ENCODE data around the gene NRG2.

Gene NRG2

DNA sequence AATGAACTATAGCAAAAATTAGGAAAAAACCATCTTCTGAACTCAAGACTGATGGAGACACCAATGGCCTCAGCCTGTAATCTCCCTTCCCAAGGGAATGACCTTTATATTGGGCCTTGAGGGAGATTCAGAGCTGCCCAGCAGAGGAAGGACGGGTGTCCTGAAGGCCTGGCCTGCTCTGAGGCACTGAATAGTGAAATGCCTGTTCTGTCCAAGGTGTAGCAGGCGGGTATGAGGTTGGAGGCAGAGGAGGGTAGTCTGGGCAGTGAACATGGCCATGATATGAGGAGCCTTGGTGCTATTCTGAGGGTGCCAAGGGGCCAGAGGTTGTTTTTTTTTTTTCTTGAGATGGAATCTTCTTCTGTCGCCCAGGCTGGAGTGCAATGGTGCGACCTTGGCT is 222.5 kb downstream of the NRG2 start:
- TF ChIP-seq, protein P1, sequence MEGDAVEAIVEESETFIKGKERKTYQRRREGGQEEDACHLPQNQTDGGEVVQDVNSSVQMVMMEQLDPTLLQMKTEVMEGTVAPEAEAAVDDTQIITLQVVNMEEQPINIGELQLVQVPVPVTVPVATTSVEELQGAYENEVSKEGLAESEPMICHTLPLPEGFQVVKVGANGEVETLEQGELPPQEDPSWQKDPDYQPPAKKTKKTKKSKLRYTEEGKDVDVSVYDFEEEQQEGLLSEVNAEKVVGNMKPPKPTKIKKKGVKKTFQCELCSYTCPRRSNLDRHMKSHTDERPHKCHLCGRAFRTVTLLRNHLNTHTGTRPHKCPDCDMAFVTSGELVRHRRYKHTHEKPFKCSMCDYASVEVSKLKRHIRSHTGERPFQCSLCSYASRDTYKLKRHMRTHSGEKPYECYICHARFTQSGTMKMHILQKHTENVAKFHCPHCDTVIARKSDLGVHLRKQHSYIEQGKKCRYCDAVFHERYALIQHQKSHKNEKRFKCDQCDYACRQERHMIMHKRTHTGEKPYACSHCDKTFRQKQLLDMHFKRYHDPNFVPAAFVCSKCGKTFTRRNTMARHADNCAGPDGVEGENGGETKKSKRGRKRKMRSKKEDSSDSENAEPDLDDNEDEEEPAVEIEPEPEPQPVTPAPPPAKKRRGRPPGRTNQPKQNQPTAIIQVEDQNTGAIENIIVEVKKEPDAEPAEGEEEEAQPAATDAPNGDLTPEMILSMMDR (IDR thresholded peaks at IDR 0.05; ENCODE audit: low read depth, low read length) = no peak
- no peak overlapping the region for H3K4me3 ChIP-seq (ENCODE audit: low read depth, low read length)

DNA sequence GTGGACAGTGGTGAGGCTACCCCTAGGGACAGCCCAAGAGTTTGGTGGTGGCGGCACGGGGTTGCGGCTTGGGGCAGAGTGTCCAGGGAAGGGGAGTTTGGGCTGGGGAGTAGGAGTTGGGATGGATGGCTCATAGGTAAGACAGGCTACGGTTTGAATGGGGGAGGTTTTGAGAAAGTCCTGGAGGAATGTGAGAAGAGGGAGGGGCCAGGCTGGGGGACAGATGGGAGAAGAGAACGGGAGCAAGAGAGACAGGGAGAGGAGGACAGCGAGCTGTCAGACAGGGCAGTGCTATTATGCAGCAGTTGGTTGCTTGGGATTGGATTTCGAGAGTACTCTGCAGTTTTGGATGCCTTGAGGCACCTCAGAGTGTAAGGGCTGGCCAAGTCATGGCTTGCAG is 223.0 kb downstream of the NRG2 start:
- H3K4me3 ChIP-seq (ENCODE audit: low read depth, low read length) = no peak overlapping the region
- TF ChIP-seq, protein P1 (IDR thresholded peaks at IDR 0.05; ENCODE audit: low read depth, low read length) = no peak

DNA sequence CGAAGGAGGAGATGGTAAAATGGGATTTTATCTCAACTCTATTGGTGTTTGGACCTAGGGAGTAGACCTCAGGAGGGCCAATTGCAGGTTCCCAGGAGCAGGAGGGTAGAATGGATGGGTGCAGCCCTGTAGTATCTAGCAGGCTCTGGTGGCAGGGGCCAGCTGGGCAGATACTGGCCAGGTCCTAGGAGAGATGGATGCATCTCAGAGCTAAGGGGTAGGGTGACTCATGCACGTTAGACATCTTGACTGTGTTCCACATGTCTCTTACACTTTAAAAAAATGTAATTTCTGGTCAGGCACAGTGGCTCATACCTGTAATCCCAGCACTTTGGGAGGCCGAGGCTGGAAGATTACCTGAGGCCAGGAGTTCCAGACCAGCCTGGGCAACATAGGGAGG is 225.1 kb downstream of the NRG2 start:
- TF ChIP-seq, protein P1 (IDR thresholded peaks at IDR 0.05; ENCODE audit: low read depth, low read length) = no peak
- H3K4me3 ChIP-seq (ENCODE audit: low read depth, low read length) = no peak overlapping the region

DNA sequence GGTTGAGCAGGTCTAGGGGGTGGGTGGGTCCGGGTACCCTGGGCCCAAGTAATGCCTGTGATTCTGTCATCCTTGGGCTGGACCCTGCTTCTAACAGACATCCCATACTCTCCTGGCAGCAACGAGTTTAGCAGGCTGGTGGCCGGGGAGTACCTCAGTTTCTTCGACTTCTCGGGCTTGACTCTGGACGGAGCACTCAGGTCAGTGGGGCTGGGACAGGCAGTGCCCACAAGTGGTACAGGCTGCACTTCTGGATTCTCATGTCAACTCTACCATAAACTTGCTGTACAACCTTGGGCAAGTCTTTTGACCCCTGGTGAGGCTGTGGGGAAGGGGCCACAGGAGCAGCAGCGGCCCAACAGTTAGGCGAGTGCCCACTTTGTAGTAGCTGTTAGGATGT is 225.7 kb downstream of the NRG2 start:
- TF ChIP-seq, protein P1 (IDR thresholded peaks at IDR 0.05; ENCODE audit: low read depth, low read length) = no peak
- H3K4me3 ChIP-seq (ENCODE audit: low read depth, low read length) = no peak overlapping the region

DNA sequence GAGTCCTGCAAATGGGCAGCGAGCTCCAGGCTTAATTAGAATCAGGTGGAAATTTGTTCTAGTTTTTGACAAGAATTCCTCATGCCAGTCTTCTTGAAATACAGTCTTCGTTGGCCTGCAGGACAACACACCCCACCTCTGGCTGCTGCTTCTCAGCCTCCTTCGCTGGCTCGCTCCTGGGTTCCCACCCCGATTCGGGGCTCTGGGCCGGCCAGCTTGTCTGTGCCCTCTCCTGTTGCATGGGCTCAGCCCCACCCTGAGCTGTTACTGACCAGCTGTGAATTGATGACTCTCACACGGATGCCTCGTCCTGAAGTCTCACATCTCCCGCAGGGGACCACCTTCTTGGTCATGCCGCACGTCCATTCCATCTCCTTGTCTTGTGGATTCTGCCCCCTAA is 226.5 kb downstream of the NRG2 start:
- H3K4me3 ChIP-seq (ENCODE audit: low read depth, low read length) = no peak overlapping the region
- TF ChIP-seq, protein P1 (IDR thresholded peaks at IDR 0.05; ENCODE audit: low read depth, low read length) = no peak

DNA sequence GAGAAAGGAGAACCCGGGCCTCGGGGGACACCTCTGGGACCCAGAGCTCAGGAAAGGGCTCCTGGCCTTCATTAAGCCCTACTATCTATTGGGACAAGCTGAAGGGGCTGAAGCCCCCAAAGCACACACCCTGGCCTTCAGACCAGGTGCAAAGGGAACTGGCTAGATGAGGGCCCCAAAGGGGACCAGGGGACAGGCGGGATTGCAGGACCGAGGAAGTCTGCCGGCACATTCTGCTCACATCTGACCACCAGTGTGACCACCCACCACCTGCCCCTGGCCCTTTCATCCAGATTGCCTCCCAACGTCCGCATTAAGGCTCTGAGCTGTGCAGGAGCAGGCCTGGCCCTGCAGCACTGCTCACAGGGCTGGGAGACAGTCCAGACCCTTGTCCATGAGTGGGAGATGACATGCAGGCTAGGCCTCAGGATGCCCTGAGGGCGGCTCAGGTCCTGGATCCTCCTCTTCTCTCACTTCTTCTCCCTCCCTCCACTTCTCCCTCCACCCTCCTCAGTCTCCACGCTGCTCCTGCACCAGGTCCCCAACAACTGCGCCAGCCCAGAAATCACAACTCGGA is 228.3 kb downstream of the NRG2 start:
- TF ChIP-seq, protein P1 (IDR thresholded peaks at IDR 0.05; ENCODE audit: low read depth, low read length) = no peak
- H3K4me3 ChIP-seq (ENCODE audit: low read depth, low read length) = no peak overlapping the region

DNA sequence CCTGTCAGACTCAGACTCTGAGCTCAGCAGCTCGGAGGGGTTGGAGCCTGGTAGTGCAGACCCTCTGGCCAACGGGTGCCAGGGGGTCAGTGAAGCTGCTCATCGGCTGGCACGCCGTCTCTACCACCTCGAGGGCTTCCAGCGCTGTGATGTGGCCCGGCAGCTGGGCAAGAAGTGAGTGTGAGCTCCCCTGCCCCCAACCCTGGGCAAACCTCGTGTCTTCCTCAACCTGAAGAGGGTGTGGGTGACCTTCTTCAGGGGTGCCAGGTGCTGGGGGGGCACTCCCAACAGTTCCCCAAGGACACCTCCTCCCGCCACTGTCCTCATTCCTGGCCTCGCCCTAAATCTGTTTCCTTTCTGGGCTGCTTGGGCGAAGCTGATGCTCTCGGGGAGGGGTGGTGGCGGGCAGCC is 228.9 kb downstream of the NRG2 start:
- H3K4me3 ChIP-seq (ENCODE audit: low read depth, low read length) = no peak overlapping the region
- TF ChIP-seq, protein P1 (IDR thresholded peaks at IDR 0.05; ENCODE audit: low read depth, low read length) = no peak
